Keratinocyte (primary cell): Measurements from ENCODE around the gene GALNT6. TPM values are rescaled to one million over a fixed set of nuclear protein-coding genes. Genes with fewer than 3 reads are reported as not detected.

Source experiments
- DNase-seq: peaks from one replicate; pipeline ENCODE4 v3.0.0-alpha.2; 2011; ENCODE audit warnings: low read depth, missing footprints, low spot score
- FAIRE-seq: peaks from 2 replicates; lab custom pipeline; 2011; peaks lifted over from hg19 to GRCh38; lab: Jason Lieb, UNC
- H2AFZ ChIP-seq: 2 replicates; pipeline ENCODE4 v1.6.0; 2012; ENCODE audit warnings: low read length, control low read depth, inconsistent platforms; ENCODE audit not compliant: control insufficient read depth
- H3K27ac ChIP-seq: 2 replicates; pipeline ENCODE4 v1.5.1; 2011; ENCODE audit warnings: low read length; ENCODE audit not compliant: control insufficient read depth, insufficient read depth
- H3K27me3 ChIP-seq: 3 replicates; pipeline ENCODE4 v1.6.0; 2011; ENCODE audit warnings: low read length; ENCODE audit not compliant: control insufficient read depth, insufficient read depth; ENCODE audit errors: extremely low read depth
- H3K36me3 ChIP-seq, 2 experiments: 2 replicates in 1 of 2; 3 replicates in 1 of 2; pipeline ENCODE4 v1.5.1; 2011; ENCODE audit warnings: low read length in 2 of 2, mild to moderate bottlenecking in 1 of 2; ENCODE audit not compliant: control insufficient read depth in 2 of 2, insufficient read depth in 2 of 2; ENCODE audit errors: extremely low read depth in 1 of 2
- H3K4me1 ChIP-seq: 3 replicates; pipeline ENCODE4 v1.5.1; 2011; ENCODE audit warnings: low read length; ENCODE audit not compliant: control insufficient read depth, insufficient read depth; ENCODE audit errors: extremely low read depth
- H3K4me2 ChIP-seq: 3 replicates; pipeline ENCODE4 v1.6.0; 2011; ENCODE audit warnings: low read depth, low read length; ENCODE audit not compliant: control insufficient read depth, insufficient read depth; ENCODE audit errors: extremely low read depth
- H3K4me3 ChIP-seq, 3 experiments: fragments of 200-600 bp in 1 of 3; sonication (generic) in 1 of 3; 2 replicates in 2 of 3; 3 replicates in 1 of 3; pipeline ENCODE4 v1.5.1; 2011 to 2016; ENCODE audit warnings: low read length in 3 of 3, mild to moderate bottlenecking in 3 of 3, control low read depth in 2 of 3, inconsistent platforms in 1 of 3, low read depth in 1 of 3, mixed read lengths in 1 of 3, mixed run types in 1 of 3, moderate library complexity in 1 of 3; ENCODE audit not compliant: control insufficient read depth in 2 of 3, insufficient read depth in 2 of 3; ENCODE audit errors: extremely low read depth in 1 of 3
- H3K79me2 ChIP-seq: 2 replicates; pipeline ENCODE4 v1.6.0; 2012; ENCODE audit warnings: low read length; ENCODE audit not compliant: control insufficient read depth, insufficient read depth
- H3K9ac ChIP-seq: 3 replicates; pipeline ENCODE4 v1.6.0; 2011; ENCODE audit warnings: low read length; ENCODE audit not compliant: control insufficient read depth, insufficient read depth; ENCODE audit errors: extremely low read depth
- H3K9me1 ChIP-seq: 3 replicates; pipeline ENCODE4 v1.6.0; 2011; ENCODE audit warnings: low read length; ENCODE audit not compliant: control insufficient read depth, insufficient read depth; ENCODE audit errors: extremely low read depth
- H3K9me3 ChIP-seq: 2 replicates; pipeline ENCODE4 v1.5.1; 2012; ENCODE audit warnings: low read depth, low read length; ENCODE audit not compliant: control insufficient read depth
- H4K20me1 ChIP-seq: 3 replicates; pipeline ENCODE4 v1.6.0; 2011; ENCODE audit warnings: low read length; ENCODE audit not compliant: control insufficient read depth, insufficient read depth; ENCODE audit errors: extremely low read depth
- EZH2 ChIP-seq: IDR thresholded peaks from one replicate; pipeline ENCODE4 v1.6.1; 2012; ENCODE audit warnings: inconsistent platforms, mild to moderate bottlenecking, low read length, moderate library complexity
- dilution Hi-C: fragments of 300-500 bp; cut with MboI; formaldehyde crosslinking; loops from one replicate; pipeline ENCODE4 v1.7.0; 2020; ENCODE audit warnings: low sequenced_read_pairs; ENCODE audit not compliant: extremely low pct_ligation_motif_present
- polyA plus RNA-seq, 5 experiments: library from polyadenylated mRNA; depleted of rRNA in 3 of 5; stranded (reverse) in 3 of 5; stranded (forward) in 1 of 5; unstranded in 1 of 5; fragments of >200 nt; gene quantifications; 1 replicate in 1 of 5; 2 replicates in 3 of 5; 3 replicates in 1 of 5; pipeline versions ENCODE4 v1.2.1 to v1.2.3, GENCODE V29; 2011 to 2012; ENCODE audit warnings: missing spikeins in 2 of 5, low read depth in 1 of 5, low replicate concordance in 1 of 5
- TF ChIP-seq, protein P1 (sequence below), 3 experiments: IDR thresholded peaks in 1 of 3; conservative IDR thresholded peaks in 1 of 3; optimal IDR thresholded peaks in 1 of 3; 2 replicates in 2 of 3; 3 replicates in 1 of 3; pipeline versions ENCODE3 to v1.5.1; 2011; ENCODE audit warnings: low read length in 3 of 3, mild to moderate bottlenecking in 3 of 3, moderate library complexity in 2 of 3, control low read depth in 1 of 3, inconsistent platforms in 1 of 3; ENCODE audit not compliant: insufficient read depth in 2 of 3; ENCODE audit errors: extremely low read depth in 1 of 3

GALNT6 gene
- polyA plus RNA-seq, 1 donor (not counting 4 experiments of a cell fraction or from before 2014, with no cell fraction given): 42.7 TPM

DNA sequence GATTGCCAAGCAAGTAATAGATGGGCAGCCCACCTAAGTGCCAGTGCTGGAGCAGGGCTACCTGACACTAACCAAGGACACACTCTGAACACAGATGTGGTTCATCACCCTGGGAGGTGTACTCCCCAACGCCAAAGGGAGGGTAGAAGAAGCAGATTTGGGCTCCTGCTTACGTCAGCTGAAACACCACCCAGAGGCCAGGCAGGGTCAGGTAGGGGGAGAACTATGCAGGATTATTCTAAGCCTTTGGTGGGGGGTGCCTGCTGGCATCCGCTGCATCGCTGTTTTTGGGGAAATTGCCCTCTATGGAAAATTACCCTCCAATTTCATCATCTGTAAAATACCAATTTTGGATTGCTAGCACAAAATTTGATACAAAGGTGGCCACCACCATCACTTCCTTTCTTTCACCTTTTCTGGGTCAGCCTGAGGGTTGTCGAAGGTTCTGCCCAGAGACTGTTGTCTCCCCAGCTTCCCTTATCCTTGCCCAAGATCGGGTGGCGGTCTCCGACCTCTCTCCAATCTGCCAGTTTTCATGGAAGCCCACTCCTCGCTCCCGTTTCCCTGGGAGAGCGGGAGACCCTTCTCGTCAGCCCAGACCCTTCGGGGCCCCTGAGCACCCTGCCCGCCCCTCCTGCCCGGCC is 67.8 kb downstream of the GALNT6 start:
- Histone ChIP-seq H3K9me3 (no peaks in the 10 kb centered on the region), H3K9ac (no peak overlapping the region), H3K36me3 (no peaks in the 10 kb centered on the region), H3K27me3 (no peaks in the 10 kb centered on the region), H2AFZ (no peak overlapping the region), H3K4me1 (peaks cover 16% of the 10 kb centered on the region), H3K4me2 (no peak overlapping the region), H4K20me1 (no peaks in the 10 kb centered on the region), H3K4me3 (no peak overlapping the region), H3K79me2 (no peaks in the 10 kb centered on the region), H3K27ac (no peak overlapping the region), H3K9me1 (no peaks in the 10 kb centered on the region)
- dilution Hi-C loops: no loop called here
- TF ChIP-seq, protein P1, sequence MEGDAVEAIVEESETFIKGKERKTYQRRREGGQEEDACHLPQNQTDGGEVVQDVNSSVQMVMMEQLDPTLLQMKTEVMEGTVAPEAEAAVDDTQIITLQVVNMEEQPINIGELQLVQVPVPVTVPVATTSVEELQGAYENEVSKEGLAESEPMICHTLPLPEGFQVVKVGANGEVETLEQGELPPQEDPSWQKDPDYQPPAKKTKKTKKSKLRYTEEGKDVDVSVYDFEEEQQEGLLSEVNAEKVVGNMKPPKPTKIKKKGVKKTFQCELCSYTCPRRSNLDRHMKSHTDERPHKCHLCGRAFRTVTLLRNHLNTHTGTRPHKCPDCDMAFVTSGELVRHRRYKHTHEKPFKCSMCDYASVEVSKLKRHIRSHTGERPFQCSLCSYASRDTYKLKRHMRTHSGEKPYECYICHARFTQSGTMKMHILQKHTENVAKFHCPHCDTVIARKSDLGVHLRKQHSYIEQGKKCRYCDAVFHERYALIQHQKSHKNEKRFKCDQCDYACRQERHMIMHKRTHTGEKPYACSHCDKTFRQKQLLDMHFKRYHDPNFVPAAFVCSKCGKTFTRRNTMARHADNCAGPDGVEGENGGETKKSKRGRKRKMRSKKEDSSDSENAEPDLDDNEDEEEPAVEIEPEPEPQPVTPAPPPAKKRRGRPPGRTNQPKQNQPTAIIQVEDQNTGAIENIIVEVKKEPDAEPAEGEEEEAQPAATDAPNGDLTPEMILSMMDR (optimal IDR thresholded peaks at IDR 0.05 in 1 of 3, IDR thresholded peaks at IDR 0.05 in 1 of 3, conservative IDR thresholded peaks at IDR 0.05 in 1 of 3; ENCODE audit: extremely low read depth in 1 of 3, insufficient read depth in 2 of 3, low read length in 3 of 3): no peak
- no peak for TF ChIP-seq EZH2
- DNase-seq: no peak
- no peak for FAIRE-seq

DNA sequence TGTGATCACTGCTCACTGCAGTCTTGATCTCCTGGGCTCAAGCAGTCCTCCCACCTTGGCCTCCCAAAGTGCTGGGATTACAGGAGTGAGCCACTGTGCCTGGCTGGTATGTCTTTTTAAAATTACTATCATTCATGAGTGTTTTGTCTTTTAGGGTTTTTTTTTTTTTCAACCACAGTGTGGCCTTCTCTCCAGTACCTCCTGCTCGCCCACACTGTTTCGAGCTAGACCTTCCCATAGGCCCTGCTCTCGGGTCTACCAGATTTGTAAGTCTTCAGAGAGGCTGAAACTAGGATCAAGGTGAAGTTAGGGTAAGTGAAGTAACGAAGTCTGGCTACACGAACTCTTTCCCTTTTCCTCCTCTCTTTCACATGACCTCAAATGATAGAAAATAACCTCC is 68.8 kb downstream of the GALNT6 start:
- Histone ChIP-seq H3K27ac (no peak overlapping the region), H3K4me1 (peaks cover 16% of the 10 kb centered on the region)

More for the DNA sequence above, 68.8 kb downstream of the GALNT6 start:
- H3K4me2 ChIP-seq: no peak overlapping the region
- DNase-seq (no peak), FAIRE-seq (no peak)
- no peaks in the 10 kb centered on the region for H4K20me1 ChIP-seq
- no peak overlapping the region for H3K9ac ChIP-seq
- H3K9me3 ChIP-seq: no peaks in the 10 kb centered on the region
- H3K9me1 ChIP-seq: no peaks in the 10 kb centered on the region
- no peak overlapping the region for H3K4me3 ChIP-seq
- no peaks in the 10 kb centered on the region for H3K79me2 ChIP-seq
- no peak overlapping the region for H2AFZ ChIP-seq
- H3K27me3 ChIP-seq: no peaks in the 10 kb centered on the region
- no peak for TF ChIP-seq EZH2
- TF ChIP-seq, protein P1 (optimal IDR thresholded peaks at IDR 0.05 in 1 of 3, IDR thresholded peaks at IDR 0.05 in 1 of 3, conservative IDR thresholded peaks at IDR 0.05 in 1 of 3; ENCODE audit: extremely low read depth in 1 of 3, insufficient read depth in 2 of 3, low read length in 3 of 3): no peak
- dilution Hi-C loops: no loop called here
- no peaks in the 10 kb centered on the region for H3K36me3 ChIP-seq
